ENCODE results near the gene MAPK4.

The MAPK4 gene

DNA sequence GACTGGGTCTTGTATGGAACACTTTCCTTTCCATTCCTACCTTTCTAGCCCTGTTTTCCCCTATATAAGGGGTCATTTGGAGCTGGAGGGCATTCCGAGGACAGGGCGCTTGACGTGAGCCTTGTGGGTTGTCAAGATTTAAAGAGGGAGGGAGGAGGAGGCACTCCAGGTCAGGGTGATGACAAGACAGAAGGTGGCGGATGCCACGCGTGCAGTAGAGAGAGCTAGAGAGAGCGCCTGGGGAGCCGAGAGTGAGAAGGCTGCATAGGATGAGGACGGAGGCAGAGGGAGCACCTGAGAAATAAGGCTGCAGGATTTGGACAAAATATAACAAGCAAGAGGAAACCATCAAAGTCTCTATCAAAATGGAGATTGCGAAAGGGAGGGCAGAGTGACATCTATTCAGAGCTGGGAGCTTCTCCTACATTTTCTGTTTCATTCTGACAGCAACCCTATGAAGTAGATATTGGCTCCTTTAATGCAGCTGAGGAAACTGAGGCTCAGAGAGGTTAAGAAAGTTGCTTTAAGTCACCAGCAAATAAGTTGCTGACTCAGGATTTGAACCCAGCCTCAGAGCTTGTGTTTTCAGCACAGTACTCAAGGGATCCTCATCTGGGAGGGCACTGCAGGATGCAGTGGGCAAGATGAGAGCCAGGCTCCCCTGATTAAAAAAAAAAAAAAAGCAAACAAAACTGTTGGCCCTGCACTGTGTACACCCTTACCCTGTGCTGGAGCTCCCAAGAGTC is 135.7 kb downstream of the MAPK4 start:
- DNase-seq (ENCODE audit: extremely low spot score), result no peak
- POLR2A ChIA-PET, result no interaction called here
- no peak for TF ChIP-seq ELF4 (IDR thresholded peaks at IDR 0.05)
- TF ChIP-seq FOXM1 (IDR thresholded peaks at IDR 0.05; ENCODE audit: borderline replicate concordance), result no peak
- no peak for TF ChIP-seq L3MBTL2 (conservative IDR thresholded peaks at IDR 0.05)
- no peak for TF ChIP-seq HDGF (IDR thresholded peaks at IDR 0.05; ENCODE audit: borderline replicate concordance)
- no peak for TF ChIP-seq TARDBP (IDR thresholded peaks at IDR 0.05)
- TF ChIP-seq FOXK2 (IDR thresholded peaks at IDR 0.05), result no peak
- TF ChIP-seq SP1 (IDR thresholded peaks at IDR 0.05), result no peak
- TF ChIP-seq FOXA1 (IDR thresholded peaks at IDR 0.05), result no peak
- no peak for TF ChIP-seq SUZ12 (IDR thresholded peaks at IDR 0.05)
- no peak for TF ChIP-seq CTBP1 (IDR thresholded peaks at IDR 0.05; ENCODE audit: borderline replicate concordance)
- no peak for TF ChIP-seq ARNT (IDR thresholded peaks at IDR 0.05)
- CTCF ChIA-PET, result no interaction called here

DNA sequence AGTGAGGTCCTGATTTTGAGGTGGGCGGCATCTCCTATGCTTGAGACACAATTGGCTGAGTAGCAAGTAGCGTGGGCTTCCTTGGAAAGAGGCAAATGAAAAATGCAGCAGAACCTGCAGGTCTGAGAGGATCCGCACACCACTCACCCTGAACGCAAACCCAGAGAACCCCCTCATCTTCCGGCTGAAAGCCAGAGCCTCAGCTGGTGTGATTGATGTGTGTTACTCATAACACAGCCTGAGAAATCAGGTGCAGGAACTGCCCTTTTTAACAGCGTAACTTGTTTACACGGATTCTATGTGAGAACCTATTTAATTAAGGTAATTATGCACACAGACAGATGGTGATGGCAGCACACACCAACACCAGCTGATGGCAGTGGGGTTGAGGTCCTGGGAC is 136.5 kb downstream of the MAPK4 start:
- no peak for DNase-seq (ENCODE audit: extremely low spot score)
- POLR2A ChIA-PET, result no interaction called here
- CTCF ChIA-PET, result no interaction called here
- TF ChIP-seq L3MBTL2 (conservative IDR thresholded peaks at IDR 0.05), result no peak
- TF ChIP-seq LEF1 (IDR thresholded peaks at IDR 0.05; ENCODE audit: borderline replicate concordance), result no peak
- TF ChIP-seq FOXK2 (IDR thresholded peaks at IDR 0.05), result no peak

- ChIA-PET POLR2A (no interaction called here), CTCF (interaction anchor here (0.9 kb wide), 1 partner anchor 40 kb away, joined by 3 read pairs; no protein-coding TSS in a partner anchor)
- DNase-seq (ENCODE audit: extremely low spot score), result no peak
- no peak for TF ChIP-seq SP1 (IDR thresholded peaks at IDR 0.05)
- no peak for TF ChIP-seq LEF1 (IDR thresholded peaks at IDR 0.05; ENCODE audit: borderline replicate concordance)
- no peak for TF ChIP-seq BHLHE40 (IDR thresholded peaks at IDR 0.05; ENCODE audit: borderline replicate concordance)
- no peak for TF ChIP-seq NFRKB (IDR thresholded peaks at IDR 0.05)
- no peak for TF ChIP-seq FOXK2 (IDR thresholded peaks at IDR 0.05)
- TF ChIP-seq CTBP1 (IDR thresholded peaks at IDR 0.05; ENCODE audit: borderline replicate concordance), result no peak
- TF ChIP-seq, protein P1, sequence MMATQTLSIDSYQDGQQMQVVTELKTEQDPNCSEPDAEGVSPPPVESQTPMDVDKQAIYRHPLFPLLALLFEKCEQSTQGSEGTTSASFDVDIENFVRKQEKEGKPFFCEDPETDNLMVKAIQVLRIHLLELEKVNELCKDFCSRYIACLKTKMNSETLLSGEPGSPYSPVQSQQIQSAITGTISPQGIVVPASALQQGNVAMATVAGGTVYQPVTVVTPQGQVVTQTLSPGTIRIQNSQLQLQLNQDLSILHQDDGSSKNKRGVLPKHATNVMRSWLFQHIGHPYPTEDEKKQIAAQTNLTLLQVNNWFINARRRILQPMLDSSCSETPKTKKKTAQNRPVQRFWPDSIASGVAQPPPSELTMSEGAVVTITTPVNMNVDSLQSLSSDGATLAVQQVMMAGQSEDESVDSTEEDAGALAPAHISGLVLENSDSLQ (IDR thresholded peaks at IDR 0.05), result no peak
- TF ChIP-seq ELF4 (IDR thresholded peaks at IDR 0.05), result no peak
- TF ChIP-seq L3MBTL2 (conservative IDR thresholded peaks at IDR 0.05), result no peak
- TF ChIP-seq HDGF (IDR thresholded peaks at IDR 0.05; ENCODE audit: borderline replicate concordance), result no peak
Observed at GRCh38 chr18:50696929-50697328, 137.0 kb downstream of the MAPK4 start.

- CTCF ChIA-PET, result interaction anchor here (0.9 kb wide), 1 partner anchor 41 kb away, joined by 3 read pairs; no protein-coding TSS in a partner anchor
Observed at GRCh38 chr18:50697509-50697908, 137.6 kb downstream of the MAPK4 start.

GRCh38 chr18:50700245-50701165 is 140.6 kb downstream of the MAPK4 start:
- CTCF ChIA-PET, result no interaction called here
- DNase-seq (ENCODE audit: extremely low spot score), result no peak
- POLR2A ChIA-PET, result no interaction called here
- TF ChIP-seq FOXK2 (IDR thresholded peaks at IDR 0.05) (no peak), FOXA1 (IDR thresholded peaks at IDR 0.05) (no peak), TARDBP (IDR thresholded peaks at IDR 0.05) (no peak), ZNF384 (IDR thresholded peaks at IDR 0.05) (no peak), NFRKB (IDR thresholded peaks at IDR 0.05) (no peak), LEF1 (IDR thresholded peaks at IDR 0.05; ENCODE audit: borderline replicate concordance) (no peak), ELF4 (IDR thresholded peaks at IDR 0.05) (no peak), CTBP1 (IDR thresholded peaks at IDR 0.05; ENCODE audit: borderline replicate concordance) (no peak), SUZ12 (IDR thresholded peaks at IDR 0.05) (no peak), HDGF (IDR thresholded peaks at IDR 0.05; ENCODE audit: borderline replicate concordance) (no peak), ARNT (IDR thresholded peaks at IDR 0.05) (no peak), SP1 (IDR thresholded peaks at IDR 0.05) (no peak), BHLHE40 (IDR thresholded peaks at IDR 0.05; ENCODE audit: borderline replicate concordance) (no peak)
- TF ChIP-seq, protein P1 (IDR thresholded peaks at IDR 0.05), result no peak

More at GRCh38 chr18:50697509-50697908, 137.6 kb downstream of the MAPK4 start:
- DNase-seq (ENCODE audit: extremely low spot score), result no peak
- POLR2A ChIA-PET, result no interaction called here
- TF ChIP-seq NFRKB (IDR thresholded peaks at IDR 0.05), result no peak
- no peak for TF ChIP-seq FOXM1 (IDR thresholded peaks at IDR 0.05; ENCODE audit: borderline replicate concordance)
- no peak for TF ChIP-seq FOXK2 (IDR thresholded peaks at IDR 0.05)
- no peak for TF ChIP-seq SUZ12 (IDR thresholded peaks at IDR 0.05)
- TF ChIP-seq L3MBTL2 (conservative IDR thresholded peaks at IDR 0.05), result no peak
- no peak for TF ChIP-seq LEF1 (IDR thresholded peaks at IDR 0.05; ENCODE audit: borderline replicate concordance)
- TF ChIP-seq SP1 (IDR thresholded peaks at IDR 0.05), result no peak
- no peak for TF ChIP-seq CTBP1 (IDR thresholded peaks at IDR 0.05; ENCODE audit: borderline replicate concordance)
- TF ChIP-seq FOXA1 (IDR thresholded peaks at IDR 0.05), result no peak
- TF ChIP-seq, protein P1 (IDR thresholded peaks at IDR 0.05), result no peak
- no peak for TF ChIP-seq BHLHE40 (IDR thresholded peaks at IDR 0.05; ENCODE audit: borderline replicate concordance)
- no peak for TF ChIP-seq HDGF (IDR thresholded peaks at IDR 0.05; ENCODE audit: borderline replicate concordance)
- TF ChIP-seq ZNF384 (IDR thresholded peaks at IDR 0.05), result no peak
- TF ChIP-seq TARDBP (IDR thresholded peaks at IDR 0.05), result no peak

All from HEK293T (cell line).